ENCODE results near the gene TRIM46. TPM values are rescaled to one million over a fixed set of nuclear protein-coding genes. Genes with fewer than 3 reads are reported as not detected.

The TRIM46 gene
- total and polyA plus RNA-seq, 2 of the 13 experiments (the other 11 are each of a cell fraction or from before 2014, with no cell fraction given): 0.04 to 0.09 TPM

DNA sequence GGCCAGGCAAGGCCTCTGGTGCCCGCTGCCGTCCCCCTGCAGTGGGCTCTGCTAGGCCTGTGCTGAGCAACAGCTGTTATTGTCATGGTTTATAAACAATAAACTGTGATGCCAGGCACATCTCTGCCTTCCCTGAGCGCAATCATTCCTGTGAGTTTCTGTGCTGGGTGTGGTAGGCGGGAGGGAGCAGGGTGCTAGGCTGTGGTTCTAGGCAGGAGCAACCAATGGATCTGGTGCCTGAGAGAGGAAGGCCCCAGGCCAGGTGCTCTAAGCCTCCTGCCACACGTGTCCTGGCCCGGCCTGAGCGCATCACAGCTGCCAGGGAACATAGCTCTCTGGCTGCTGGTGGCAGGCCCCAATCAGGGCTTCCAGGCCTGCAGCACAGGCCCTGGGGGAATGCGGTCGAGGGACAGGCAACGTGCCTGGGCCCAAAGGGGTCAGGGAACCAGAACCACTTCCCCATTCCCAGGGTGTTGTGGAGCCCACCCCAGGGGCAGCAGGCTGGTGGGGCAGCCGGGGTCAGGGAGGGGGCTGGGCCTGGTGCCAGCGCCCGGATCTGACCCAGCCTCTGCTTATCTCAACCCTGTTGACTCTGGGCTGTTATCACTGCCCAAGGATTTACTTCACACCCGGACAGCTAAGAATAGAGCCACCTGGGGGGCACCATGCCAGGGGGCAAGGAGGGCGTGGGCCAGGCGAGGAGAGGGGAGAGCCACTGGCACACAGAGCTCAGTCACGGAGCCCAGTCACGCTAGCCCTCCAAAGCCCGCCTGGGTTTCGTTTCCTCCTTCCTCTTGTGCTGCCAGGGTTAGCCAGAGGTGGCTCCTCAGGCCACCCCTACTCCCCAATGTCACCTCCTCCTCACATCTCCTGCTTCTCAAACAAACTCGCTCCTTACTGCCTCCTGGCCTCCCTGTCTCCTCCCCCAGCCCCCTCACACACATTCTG lies 11.5 kb downstream of the TRIM46 start (continued):
- TF ChIP-seq, protein P1, sequence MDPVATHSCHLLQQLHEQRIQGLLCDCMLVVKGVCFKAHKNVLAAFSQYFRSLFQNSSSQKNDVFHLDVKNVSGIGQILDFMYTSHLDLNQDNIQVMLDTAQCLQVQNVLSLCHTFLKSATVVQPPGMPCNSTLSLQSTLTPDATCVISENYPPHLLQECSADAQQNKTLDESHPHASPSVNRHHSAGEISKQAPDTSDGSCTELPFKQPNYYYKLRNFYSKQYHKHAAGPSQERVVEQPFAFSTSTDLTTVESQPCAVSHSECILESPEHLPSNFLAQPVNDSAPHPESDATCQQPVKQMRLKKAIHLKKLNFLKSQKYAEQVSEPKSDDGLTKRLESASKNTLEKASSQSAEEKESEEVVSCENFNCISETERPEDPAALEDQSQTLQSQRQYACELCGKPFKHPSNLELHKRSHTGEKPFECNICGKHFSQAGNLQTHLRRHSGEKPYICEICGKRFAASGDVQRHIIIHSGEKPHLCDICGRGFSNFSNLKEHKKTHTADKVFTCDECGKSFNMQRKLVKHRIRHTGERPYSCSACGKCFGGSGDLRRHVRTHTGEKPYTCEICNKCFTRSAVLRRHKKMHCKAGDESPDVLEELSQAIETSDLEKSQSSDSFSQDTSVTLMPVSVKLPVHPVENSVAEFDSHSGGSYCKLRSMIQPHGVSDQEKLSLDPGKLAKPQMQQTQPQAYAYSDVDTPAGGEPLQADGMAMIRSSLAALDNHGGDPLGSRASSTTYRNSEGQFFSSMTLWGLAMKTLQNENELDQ (CRISPR knock-in tag; IDR thresholded peaks at IDR 0.05; ENCODE audit: borderline replicate concordance): no peak
- TF ChIP-seq ERF (CRISPR knock-in tag; IDR thresholded peaks at IDR 0.05) (no peak), ZNF570 (CRISPR knock-in tag; IDR thresholded peaks at IDR 0.05; ENCODE audit: borderline replicate concordance) (no peak), ZNF557 (CRISPR knock-in tag; IDR thresholded peaks at IDR 0.05) (no peak), ZNF749 (CRISPR knock-in tag; IDR thresholded peaks at IDR 0.05; ENCODE audit: borderline replicate concordance) (no peak), FOXA1 (IDR thresholded peaks at IDR 0.05) (no peak), FOXA1 (CRISPR knock-in tag; IDR thresholded peaks at IDR 0.05) (peak; percentile 42; the same call in 1 of the 2 replicates), NFATC3 (CRISPR knock-in tag; IDR thresholded peaks at IDR 0.05) (no peak), SOX6 (IDR thresholded peaks at IDR 0.05) (no peak), SOX6 (CRISPR knock-in tag; IDR thresholded peaks at IDR 0.05) (no peak), CEBPB (IDR thresholded peaks at IDR 0.05; ENCODE audit: borderline replicate concordance, low read depth, low read length) (no peak), ETV5 (CRISPR knock-in tag; IDR thresholded peaks at IDR 0.05; ENCODE audit: borderline replicate concordance) (peak; percentile 40; the same call in 1 of the 2 replicates), GTF2F1 (IDR thresholded peaks at IDR 0.05; ENCODE audit: low read length) (no peak), ZNF367 (CRISPR knock-in tag; IDR thresholded peaks at IDR 0.05; ENCODE audit: borderline replicate concordance) (no peak), ZNF124 (CRISPR knock-in tag; IDR thresholded peaks at IDR 0.05) (no peak), ZC3H4 (CRISPR knock-in tag; IDR thresholded peaks at IDR 0.05; ENCODE audit: borderline replicate concordance) (no peak), POGZ (CRISPR knock-in tag; IDR thresholded peaks at IDR 0.05) (no peak), ZNF552 (CRISPR knock-in tag; IDR thresholded peaks at IDR 0.05; ENCODE audit: borderline replicate concordance) (no peak)
- TF ChIP-seq, protein P2, sequence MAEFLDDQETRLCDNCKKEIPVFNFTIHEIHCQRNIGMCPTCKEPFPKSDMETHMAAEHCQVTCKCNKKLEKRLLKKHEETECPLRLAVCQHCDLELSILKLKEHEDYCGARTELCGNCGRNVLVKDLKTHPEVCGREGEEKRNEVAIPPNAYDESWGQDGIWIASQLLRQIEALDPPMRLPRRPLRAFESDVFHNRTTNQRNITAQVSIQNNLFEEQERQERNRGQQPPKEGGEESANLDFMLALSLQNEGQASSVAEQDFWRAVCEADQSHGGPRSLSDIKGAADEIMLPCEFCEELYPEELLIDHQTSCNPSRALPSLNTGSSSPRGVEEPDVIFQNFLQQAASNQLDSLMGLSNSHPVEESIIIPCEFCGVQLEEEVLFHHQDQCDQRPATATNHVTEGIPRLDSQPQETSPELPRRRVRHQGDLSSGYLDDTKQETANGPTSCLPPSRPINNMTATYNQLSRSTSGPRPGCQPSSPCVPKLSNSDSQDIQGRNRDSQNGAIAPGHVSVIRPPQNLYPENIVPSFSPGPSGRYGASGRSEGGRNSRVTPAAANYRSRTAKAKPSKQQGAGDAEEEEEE (CRISPR knock-in tag; IDR thresholded peaks at IDR 0.05; ENCODE audit: borderline replicate concordance): no peak
- TF ChIP-seq, protein P3, sequence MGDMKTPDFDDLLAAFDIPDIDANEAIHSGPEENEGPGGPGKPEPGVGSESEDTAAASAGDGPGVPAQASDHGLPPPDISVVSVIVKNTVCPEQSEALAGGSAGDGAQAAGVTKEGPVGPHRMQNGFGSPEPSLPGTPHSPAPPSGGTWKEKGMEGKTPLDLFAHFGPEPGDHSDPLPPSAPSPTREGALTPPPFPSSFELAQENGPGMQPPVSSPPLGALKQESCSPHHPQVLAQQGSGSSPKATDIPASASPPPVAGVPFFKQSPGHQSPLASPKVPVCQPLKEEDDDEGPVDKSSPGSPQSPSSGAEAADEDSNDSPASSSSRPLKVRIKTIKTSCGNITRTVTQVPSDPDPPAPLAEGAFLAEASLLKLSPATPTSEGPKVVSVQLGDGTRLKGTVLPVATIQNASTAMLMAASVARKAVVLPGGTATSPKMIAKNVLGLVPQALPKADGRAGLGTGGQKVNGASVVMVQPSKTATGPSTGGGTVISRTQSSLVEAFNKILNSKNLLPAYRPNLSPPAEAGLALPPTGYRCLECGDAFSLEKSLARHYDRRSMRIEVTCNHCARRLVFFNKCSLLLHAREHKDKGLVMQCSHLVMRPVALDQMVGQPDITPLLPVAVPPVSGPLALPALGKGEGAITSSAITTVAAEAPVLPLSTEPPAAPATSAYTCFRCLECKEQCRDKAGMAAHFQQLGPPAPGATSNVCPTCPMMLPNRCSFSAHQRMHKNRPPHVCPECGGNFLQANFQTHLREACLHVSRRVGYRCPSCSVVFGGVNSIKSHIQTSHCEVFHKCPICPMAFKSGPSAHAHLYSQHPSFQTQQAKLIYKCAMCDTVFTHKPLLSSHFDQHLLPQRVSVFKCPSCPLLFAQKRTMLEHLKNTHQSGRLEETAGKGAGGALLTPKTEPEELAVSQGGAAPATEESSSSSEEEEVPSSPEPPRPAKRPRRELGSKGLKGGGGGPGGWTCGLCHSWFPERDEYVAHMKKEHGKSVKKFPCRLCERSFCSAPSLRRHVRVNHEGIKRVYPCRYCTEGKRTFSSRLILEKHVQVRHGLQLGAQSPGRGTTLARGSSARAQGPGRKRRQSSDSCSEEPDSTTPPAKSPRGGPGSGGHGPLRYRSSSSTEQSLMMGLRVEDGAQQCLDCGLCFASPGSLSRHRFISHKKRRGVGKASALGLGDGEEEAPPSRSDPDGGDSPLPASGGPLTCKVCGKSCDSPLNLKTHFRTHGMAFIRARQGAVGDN (CRISPR knock-in tag; IDR thresholded peaks at IDR 0.05): peak; percentile 21; the same call in 1 of the 2 replicates
